Measurements from ENCODE around the gene IGSF5. TPM values are rescaled to one million over a fixed set of nuclear protein-coding genes. Genes with fewer than 3 reads are reported as not detected.

Gene IGSF5
- total RNA-seq, 4 donors from 2014 or later = not detected

DNA sequence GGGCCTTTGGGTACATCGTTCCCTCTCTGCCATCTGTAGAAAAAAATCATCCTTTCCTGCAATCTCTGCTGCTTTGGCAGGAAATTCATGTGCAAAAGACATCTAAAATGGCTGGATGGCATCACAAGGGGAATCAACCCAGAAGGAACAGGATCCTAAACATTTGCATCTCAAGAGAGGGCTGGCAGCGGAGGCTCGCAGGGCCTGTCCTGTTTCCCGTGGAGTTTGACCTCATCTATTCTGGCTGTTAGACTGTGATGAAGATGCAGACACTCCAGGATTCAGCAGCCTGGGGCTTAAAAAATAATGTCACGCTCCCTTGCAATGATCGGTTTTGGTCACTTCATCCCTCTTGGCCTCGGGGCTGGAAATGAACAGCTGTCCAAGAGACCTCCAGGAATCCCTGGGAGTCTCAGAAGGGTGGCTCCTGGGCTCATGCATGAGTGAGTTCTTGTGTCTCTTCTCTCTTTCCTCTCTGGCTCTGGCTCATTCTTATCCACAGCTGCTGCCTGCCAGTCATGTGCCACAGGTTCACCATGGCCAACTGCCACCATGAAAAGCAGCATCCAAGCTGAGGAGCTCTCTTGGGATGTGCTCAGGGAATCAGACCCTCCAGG lies 106.1 kb downstream of the IGSF5 start:
- no peak for TF ChIP-seq POLR2A (IDR thresholded peaks at IDR 0.05)
- TF ChIP-seq, protein P1, sequence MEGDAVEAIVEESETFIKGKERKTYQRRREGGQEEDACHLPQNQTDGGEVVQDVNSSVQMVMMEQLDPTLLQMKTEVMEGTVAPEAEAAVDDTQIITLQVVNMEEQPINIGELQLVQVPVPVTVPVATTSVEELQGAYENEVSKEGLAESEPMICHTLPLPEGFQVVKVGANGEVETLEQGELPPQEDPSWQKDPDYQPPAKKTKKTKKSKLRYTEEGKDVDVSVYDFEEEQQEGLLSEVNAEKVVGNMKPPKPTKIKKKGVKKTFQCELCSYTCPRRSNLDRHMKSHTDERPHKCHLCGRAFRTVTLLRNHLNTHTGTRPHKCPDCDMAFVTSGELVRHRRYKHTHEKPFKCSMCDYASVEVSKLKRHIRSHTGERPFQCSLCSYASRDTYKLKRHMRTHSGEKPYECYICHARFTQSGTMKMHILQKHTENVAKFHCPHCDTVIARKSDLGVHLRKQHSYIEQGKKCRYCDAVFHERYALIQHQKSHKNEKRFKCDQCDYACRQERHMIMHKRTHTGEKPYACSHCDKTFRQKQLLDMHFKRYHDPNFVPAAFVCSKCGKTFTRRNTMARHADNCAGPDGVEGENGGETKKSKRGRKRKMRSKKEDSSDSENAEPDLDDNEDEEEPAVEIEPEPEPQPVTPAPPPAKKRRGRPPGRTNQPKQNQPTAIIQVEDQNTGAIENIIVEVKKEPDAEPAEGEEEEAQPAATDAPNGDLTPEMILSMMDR (IDR thresholded peaks at IDR 0.05 in 4 of 5, conservative IDR thresholded peaks at IDR 0.05 in 1 of 5) = no peak
- no peak overlapping the region for H3K27ac ChIP-seq
- no peak for ATAC-seq
- in situ Hi-C loops (cut with MboI; ENCODE audit: low sequenced_read_pairs in 4 of 4) (loop anchor here in 3 of 4 donors (25.0 kb wide), 2 partner anchors 261 to 286 kb away; no protein-coding TSS in a partner anchor), intact Hi-C loops (cut with DNase I; ENCODE audit: low total_unique reads) (no loop called here)
- no peak for DNase-seq
- H3K9me3 ChIP-seq = no peaks in the 10 kb centered on the region
- no peaks in the 10 kb centered on the region for H3K36me3 ChIP-seq
- H3K27me3 ChIP-seq = no peaks in the 10 kb centered on the region
- no peak overlapping the region for H3K4me3 ChIP-seq
- H3K4me1 ChIP-seq = no peaks in the 10 kb centered on the region

Other genes starting within 250 kb of the IGSF5 start
- 1 to 10 TPM in 1 of 4 donors, under 1 TPM in 1, not detected in 2; 0.02 to 1.3 TPM for gene B3GALT5, start 132.2 kb upstream of the IGSF5 start, total RNA-seq
- not detected for gene PCP4, start 122.3 kb downstream of the IGSF5 start, total RNA-seq